RWPE2 (cell line): ENCODE data around the gene TGFB1.
"Not testable (repeated sequence)": the region's sequence is repeated elsewhere in the genome, so short reads cannot be mapped to it uniquely, and the experiment has no call there.

Source experiments
- ATAC-seq: fragments of 200-7000 bp; cut with Tn5 transposase; 3 replicates; pipeline ENCODE4 v1.9.1; 2021; ENCODE audit warnings: low read depth
- DNase-seq: peaks from one replicate; pipeline ENCODE4 v3.0.0-alpha.2; 2020; ENCODE audit warnings: low spot score
- H3K27ac ChIP-seq: fragments of 450-650 bp; 2 replicates; pipeline ENCODE4 v1.5.1; 2017; ENCODE audit warnings: mild to moderate bottlenecking; ENCODE audit not compliant: poor library complexity, severe bottlenecking
- H3K27me3 ChIP-seq: fragments of 250-450 bp; sonication (Bioruptor Pico); 2 replicates; pipeline ENCODE4 v1.5.1; 2021; ENCODE audit warnings: mild to moderate bottlenecking, moderate library complexity; ENCODE audit not compliant: insufficient read depth, poor library complexity, severe bottlenecking
- H3K36me3 ChIP-seq: fragments of 250-450 bp; sonication (Bioruptor Pico); 2 replicates; pipeline ENCODE4 v1.5.1; 2020; ENCODE audit warnings: low read depth, mild to moderate bottlenecking, moderate library complexity
- H3K4me1 ChIP-seq: fragments of 250-450 bp; sonication (Bioruptor Pico); 2 replicates; pipeline ENCODE4 v1.5.1; 2021; ENCODE audit warnings: mild to moderate bottlenecking, moderate library complexity; ENCODE audit not compliant: insufficient read depth, poor library complexity, severe bottlenecking
- H3K4me3 ChIP-seq: fragments of 250-450 bp; sonication (Bioruptor Pico); 2 replicates; pipeline ENCODE4 v1.5.1; 2021; ENCODE audit warnings: mild to moderate bottlenecking, moderate library complexity; ENCODE audit not compliant: severe bottlenecking
- H3K9me3 ChIP-seq: fragments of 250-450 bp; sonication (Bioruptor Pico); 2 replicates; pipeline ENCODE4 v1.5.1; 2021; ENCODE audit warnings: mild to moderate bottlenecking, moderate library complexity; ENCODE audit not compliant: severe bottlenecking
- TF ChIP-seq, protein P1 (sequence below): fragments of 450-650 bp; IDR thresholded peaks from one replicate; pipeline ENCODE4 v1.5.1; 2017; ENCODE audit warnings: mild to moderate bottlenecking, moderate library complexity; ENCODE audit not compliant: poor library complexity, severe bottlenecking

TGFB1 gene

DNA sequence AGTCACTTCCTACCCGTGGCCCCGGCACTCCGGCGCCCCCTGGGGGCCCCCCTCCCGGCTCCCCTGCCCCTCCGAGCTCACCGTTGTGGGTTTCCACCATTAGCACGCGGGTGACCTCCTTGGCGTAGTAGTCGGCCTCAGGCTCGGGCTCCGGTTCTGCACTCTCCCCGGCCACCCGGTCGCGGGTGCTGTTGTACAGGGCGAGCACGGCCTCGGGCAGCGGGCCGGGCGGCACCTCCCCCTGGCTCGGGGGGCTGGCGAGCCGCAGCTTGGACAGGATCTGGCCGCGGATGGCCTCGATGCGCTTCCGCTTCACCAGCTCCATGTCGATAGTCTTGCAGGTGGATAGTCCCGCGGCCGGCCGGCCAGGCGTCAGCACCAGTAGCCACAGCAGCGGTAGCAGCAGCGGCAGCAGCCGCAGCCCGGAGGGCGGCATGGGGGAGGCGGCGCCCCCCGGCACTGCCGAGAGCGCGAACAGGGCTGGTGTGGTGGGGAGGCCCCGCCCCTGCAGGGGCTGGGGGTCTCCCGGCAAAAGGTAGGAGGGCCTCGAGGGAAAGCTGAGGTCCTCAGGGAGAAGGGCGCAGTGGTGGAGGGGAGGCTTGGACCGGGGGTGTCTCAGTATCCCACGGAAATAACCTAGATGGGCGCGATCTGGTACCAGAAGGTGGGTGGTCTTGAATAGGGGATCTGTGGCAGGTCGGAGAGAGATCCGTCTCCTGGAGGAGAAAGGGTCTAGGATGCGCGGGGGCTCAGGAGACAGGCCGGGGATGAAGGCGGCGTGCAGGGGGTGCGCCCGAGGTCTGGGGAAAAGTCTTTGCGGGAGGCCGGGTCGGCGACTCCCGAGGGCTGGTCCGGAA lies 885 bp downstream of the TGFB1 start:
- DNase-seq (no peak), ATAC-seq (peak; percentile 35)
- TF ChIP-seq, protein P1, sequence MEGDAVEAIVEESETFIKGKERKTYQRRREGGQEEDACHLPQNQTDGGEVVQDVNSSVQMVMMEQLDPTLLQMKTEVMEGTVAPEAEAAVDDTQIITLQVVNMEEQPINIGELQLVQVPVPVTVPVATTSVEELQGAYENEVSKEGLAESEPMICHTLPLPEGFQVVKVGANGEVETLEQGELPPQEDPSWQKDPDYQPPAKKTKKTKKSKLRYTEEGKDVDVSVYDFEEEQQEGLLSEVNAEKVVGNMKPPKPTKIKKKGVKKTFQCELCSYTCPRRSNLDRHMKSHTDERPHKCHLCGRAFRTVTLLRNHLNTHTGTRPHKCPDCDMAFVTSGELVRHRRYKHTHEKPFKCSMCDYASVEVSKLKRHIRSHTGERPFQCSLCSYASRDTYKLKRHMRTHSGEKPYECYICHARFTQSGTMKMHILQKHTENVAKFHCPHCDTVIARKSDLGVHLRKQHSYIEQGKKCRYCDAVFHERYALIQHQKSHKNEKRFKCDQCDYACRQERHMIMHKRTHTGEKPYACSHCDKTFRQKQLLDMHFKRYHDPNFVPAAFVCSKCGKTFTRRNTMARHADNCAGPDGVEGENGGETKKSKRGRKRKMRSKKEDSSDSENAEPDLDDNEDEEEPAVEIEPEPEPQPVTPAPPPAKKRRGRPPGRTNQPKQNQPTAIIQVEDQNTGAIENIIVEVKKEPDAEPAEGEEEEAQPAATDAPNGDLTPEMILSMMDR: peak; percentile 87
- H3K27me3 ChIP-seq: no peaks in the 10 kb centered on the region
- peaks cover 15% of the 10 kb centered on the region for H3K36me3 ChIP-seq
- H3K4me1 ChIP-seq: peaks cover 4% of the 10 kb centered on the region
- H3K9me3 ChIP-seq: no peaks in the 10 kb centered on the region
- peak overlapping the region; percentile 65 for H3K27ac ChIP-seq
- H3K4me3 ChIP-seq: peak overlapping the region; percentile 67

- peaks cover 21% of the 10 kb centered on the region for H3K36me3 ChIP-seq
- no peaks in the 10 kb centered on the region for H3K27me3 ChIP-seq
- no peaks in the 10 kb centered on the region for H3K9me3 ChIP-seq
- peak overlapping the region; percentile 65 for H3K27ac ChIP-seq
- TF ChIP-seq, protein P1: no peak
- H3K4me3 ChIP-seq: peak overlapping the region; percentile 67
- DNase-seq: no peak
- H3K4me1 ChIP-seq: peaks cover 4% of the 10 kb centered on the region
- ATAC-seq: no peak
These were observed 1.5 kb downstream of the TGFB1 start for GRCh38 chr19:41352279-41352608.

- TF ChIP-seq, protein P1: no peak
- Histone ChIP-seq H3K4me3 (peak overlapping the region; percentile 67), H3K9me3 (no peaks in the 10 kb centered on the region), H3K27me3 (no peaks in the 10 kb centered on the region), H3K4me1 (peaks cover 4% of the 10 kb centered on the region), H3K36me3 (peaks cover 27% of the 10 kb centered on the region), H3K27ac (peak overlapping the region; percentile 65)
- DNase-seq (no peak), ATAC-seq (peak; percentile 65)
These were observed 2.1 kb downstream of the TGFB1 start for GRCh38 chr19:41351339-41352245.

DNA sequence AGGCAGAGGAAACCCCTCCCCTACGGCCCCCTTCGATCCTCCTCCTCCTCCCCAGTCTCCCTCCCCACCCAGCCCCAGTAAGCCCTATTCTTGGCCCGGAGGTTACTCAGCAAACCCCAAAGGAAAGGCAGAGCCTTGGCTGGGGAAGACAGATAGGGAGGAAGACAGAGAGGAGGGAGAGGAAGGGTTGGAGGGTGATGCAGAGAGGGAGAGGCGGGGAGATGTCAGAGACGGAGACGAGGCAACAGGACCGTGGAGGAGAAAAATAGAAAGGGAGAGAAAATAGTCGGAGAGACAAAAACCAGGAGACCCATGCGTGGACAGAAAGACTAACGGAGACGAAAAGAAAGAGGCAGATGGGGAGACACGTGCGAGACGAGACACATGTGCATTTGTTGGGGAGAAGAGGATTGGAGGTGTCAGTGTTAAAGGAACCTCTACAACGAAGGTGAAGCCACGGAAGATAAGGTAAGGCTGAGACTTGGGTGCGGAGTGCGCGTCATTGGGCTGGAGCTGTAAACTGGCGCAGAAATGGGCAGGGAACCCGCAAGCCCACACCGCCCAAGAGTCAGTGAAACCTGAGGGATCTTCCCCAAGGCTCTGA lies 2.9 kb downstream of the TGFB1 start:
- peak overlapping the region; percentile 65 for H3K27ac ChIP-seq
- TF ChIP-seq, protein P1: no peak
- peak; percentile 17 for ATAC-seq

GRCh38 chr19:41346916-41347315 lies 6.8 kb downstream of the TGFB1 start:
- not testable (repeated sequence) for ATAC-seq, H3K4me1 ChIP-seq, H3K27me3 ChIP-seq, H3K4me3 ChIP-seq, H3K27ac ChIP-seq, H3K9me3 ChIP-seq, DNase-seq
- H3K36me3 ChIP-seq: peaks cover 66% of the 10 kb centered on the region

More for the DNA sequence above, 2.9 kb downstream of the TGFB1 start:
- Histone ChIP-seq H3K27me3 (no peaks in the 10 kb centered on the region), H3K9me3 (no peaks in the 10 kb centered on the region), H3K4me1 (peaks cover 4% of the 10 kb centered on the region), H3K4me3 (peak overlapping the region; percentile 67), H3K36me3 (peaks cover 35% of the 10 kb centered on the region)
- DNase-seq: no peak
